ENCODE results near the gene PTCD3. TPM values are rescaled to one million over a fixed set of nuclear protein-coding genes. Genes with fewer than 3 reads are reported as not detected.

The PTCD3 gene
- polyA plus RNA-seq, 2 donors, result 20.1 to 21.7 TPM

- Histone ChIP-seq H3K4me3 (ENCODE audit: low read depth in 1 of 2, low read length in 2 of 2) (no peak overlapping the region), H3K27me3 (ENCODE audit: control insufficient read depth in 1 of 2, insufficient read depth in 2 of 2, low read length in 2 of 2) (no peaks in the 10 kb centered on the region), H3K4me1 (ENCODE audit: control insufficient read depth in 2 of 2, insufficient read depth in 2 of 2, low read length in 1 of 2) (no peaks in the 10 kb centered on the region), H3K36me3 (ENCODE audit: control insufficient read depth in 2 of 2, insufficient read depth in 2 of 2, low read length in 1 of 2) (peaks cover 4 to 13% of the 10 kb centered on the region in 2 donors), H3K27ac (ENCODE audit: low read depth in 2 of 2, low read length in 1 of 2) (no peak overlapping the region), H3K9me3 (ENCODE audit: control insufficient read depth in 2 of 2, insufficient read depth in 1 of 2, low read depth in 1 of 2, low read length in 1 of 2) (no peaks in the 10 kb centered on the region)
- 91 to 94% methylated on average over 6 of the region's 6 CpGs for WGBS, 2 donors
Observed at GRCh38 chr2:86160156-86160952, 54.3 kb downstream of the PTCD3 start.

DNA sequence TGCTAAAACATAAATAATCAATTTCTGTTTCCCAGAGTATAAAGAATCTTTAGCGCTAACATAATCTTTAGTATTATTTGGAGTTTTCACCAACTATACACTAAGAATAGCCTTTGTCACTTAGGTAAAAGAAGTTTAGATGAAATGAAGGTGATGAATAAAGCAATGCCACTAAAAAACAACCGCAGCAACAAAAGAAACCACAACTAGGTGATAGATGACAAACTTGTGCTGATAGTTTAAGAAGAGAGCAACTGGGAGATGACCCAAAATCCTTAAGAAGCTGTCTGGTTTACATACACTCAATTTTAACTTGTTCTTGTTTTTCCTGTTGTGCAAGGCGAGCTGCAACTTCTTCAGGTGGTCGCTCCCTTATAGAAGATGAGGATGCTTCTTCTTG, 64.4 kb downstream of the PTCD3 start:
- Histone ChIP-seq H3K27ac (ENCODE audit: low read depth in 2 of 2, low read length in 1 of 2) (no peak overlapping the region), H3K9me3 (ENCODE audit: control insufficient read depth in 2 of 2, insufficient read depth in 1 of 2, low read depth in 1 of 2, low read length in 1 of 2) (no peaks in the 10 kb centered on the region), H3K36me3 (ENCODE audit: control insufficient read depth in 2 of 2, insufficient read depth in 2 of 2, low read length in 1 of 2) (peaks cover 0 to 6% of the 10 kb centered on the region in 2 donors), H3K27me3 (ENCODE audit: control insufficient read depth in 1 of 2, insufficient read depth in 2 of 2, low read length in 2 of 2) (no peaks in the 10 kb centered on the region), H3K4me3 (ENCODE audit: low read depth in 1 of 2, low read length in 2 of 2) (no peak overlapping the region), H3K4me1 (ENCODE audit: control insufficient read depth in 2 of 2, insufficient read depth in 2 of 2, low read length in 1 of 2) (no peaks in the 10 kb centered on the region)
- 87 to 89% methylated on average over 4 of the region's 4 CpGs for WGBS, 2 donors

DNA sequence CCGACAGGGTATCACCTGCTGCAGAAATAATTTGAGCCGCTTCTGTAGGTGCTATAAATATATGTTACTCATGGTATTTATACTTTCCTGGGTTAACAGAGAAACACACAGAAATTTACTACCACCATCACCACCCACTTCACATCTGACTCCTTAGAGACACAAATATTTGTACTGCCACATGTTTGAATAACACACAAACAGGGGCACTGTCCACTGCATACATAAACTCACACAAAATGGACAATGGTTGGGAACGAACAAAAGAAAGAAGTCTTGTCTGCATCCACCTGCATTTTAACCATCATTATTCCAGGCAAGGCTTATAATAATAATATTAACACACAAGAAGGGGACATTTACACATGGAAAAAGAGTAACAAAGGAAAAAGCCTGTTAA, 65.3 kb downstream of the PTCD3 start:
- Histone ChIP-seq H3K9me3 (ENCODE audit: control insufficient read depth in 2 of 2, insufficient read depth in 1 of 2, low read depth in 1 of 2, low read length in 1 of 2) (no peaks in the 10 kb centered on the region), H3K27me3 (ENCODE audit: control insufficient read depth in 1 of 2, insufficient read depth in 2 of 2, low read length in 2 of 2) (no peaks in the 10 kb centered on the region), H3K4me1 (ENCODE audit: control insufficient read depth in 2 of 2, insufficient read depth in 2 of 2, low read length in 1 of 2) (no peaks in the 10 kb centered on the region), H3K36me3 (ENCODE audit: control insufficient read depth in 2 of 2, insufficient read depth in 2 of 2, low read length in 1 of 2) (peaks cover 1 to 5% of the 10 kb centered on the region in 2 donors), H3K4me3 (ENCODE audit: low read depth in 1 of 2, low read length in 2 of 2) (no peak overlapping the region), H3K27ac (ENCODE audit: low read depth in 2 of 2, low read length in 1 of 2) (no peak overlapping the region)
- 83 to 86% methylated on average over 3 of the region's 3 CpGs for WGBS, 2 donors

DNA sequence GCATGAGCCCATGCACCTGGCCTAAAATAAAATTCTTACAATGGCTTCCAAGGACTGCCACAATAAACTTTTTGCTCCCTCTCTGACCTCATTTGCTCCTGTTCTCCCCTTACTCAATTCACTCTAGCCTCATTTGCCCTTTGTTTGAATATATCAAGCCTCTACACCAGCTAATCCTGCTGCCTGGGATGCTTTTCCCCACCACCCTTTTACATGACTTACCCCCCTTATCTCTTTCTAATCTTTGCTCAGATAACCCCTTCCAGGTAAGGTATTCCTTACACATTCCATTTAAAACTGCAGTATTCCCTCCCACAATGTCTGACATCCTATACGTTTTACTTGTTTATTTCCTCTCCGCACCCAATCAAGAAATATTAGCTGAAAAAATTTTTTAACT, 66.6 kb downstream of the PTCD3 start:
- Histone ChIP-seq H3K27me3 (ENCODE audit: control insufficient read depth in 1 of 2, insufficient read depth in 2 of 2, low read length in 2 of 2) (no peaks in the 10 kb centered on the region), H3K4me1 (ENCODE audit: control insufficient read depth in 2 of 2, insufficient read depth in 2 of 2, low read length in 1 of 2) (no peaks in the 10 kb centered on the region), H3K4me3 (ENCODE audit: low read depth in 1 of 2, low read length in 2 of 2) (no peak overlapping the region), H3K36me3 (ENCODE audit: control insufficient read depth in 2 of 2, insufficient read depth in 2 of 2, low read length in 1 of 2) (peaks cover 3% of the 10 kb centered on the region in 2 donors), H3K27ac (ENCODE audit: low read depth in 2 of 2, low read length in 1 of 2) (no peak overlapping the region), H3K9me3 (ENCODE audit: control insufficient read depth in 2 of 2, insufficient read depth in 1 of 2, low read depth in 1 of 2, low read length in 1 of 2) (no peaks in the 10 kb centered on the region)
- 87 to 93% methylated on average over 2 of the region's 2 CpGs for WGBS, 2 donors

- Histone ChIP-seq H3K4me3 (ENCODE audit: low read depth in 1 of 2, low read length in 2 of 2) (no peak overlapping the region), H3K27ac (ENCODE audit: low read depth in 2 of 2, low read length in 1 of 2) (no peak overlapping the region), H3K27me3 (ENCODE audit: control insufficient read depth in 1 of 2, insufficient read depth in 2 of 2, low read length in 2 of 2) (no peaks in the 10 kb centered on the region), H3K36me3 (ENCODE audit: control insufficient read depth in 2 of 2, insufficient read depth in 2 of 2, low read length in 1 of 2) (peaks cover 0 to 7% of the 10 kb centered on the region in 2 donors), H3K4me1 (ENCODE audit: control insufficient read depth in 2 of 2, insufficient read depth in 2 of 2, low read length in 1 of 2) (no peaks in the 10 kb centered on the region), H3K9me3 (ENCODE audit: control insufficient read depth in 2 of 2, insufficient read depth in 1 of 2, low read depth in 1 of 2, low read length in 1 of 2) (no peaks in the 10 kb centered on the region)
- 74 to 76% methylated on average over 2 of the region's 2 CpGs for WGBS, 2 donors
Observed at GRCh38 chr2:86174445-86174844, 68.4 kb downstream of the PTCD3 start.

DNA sequence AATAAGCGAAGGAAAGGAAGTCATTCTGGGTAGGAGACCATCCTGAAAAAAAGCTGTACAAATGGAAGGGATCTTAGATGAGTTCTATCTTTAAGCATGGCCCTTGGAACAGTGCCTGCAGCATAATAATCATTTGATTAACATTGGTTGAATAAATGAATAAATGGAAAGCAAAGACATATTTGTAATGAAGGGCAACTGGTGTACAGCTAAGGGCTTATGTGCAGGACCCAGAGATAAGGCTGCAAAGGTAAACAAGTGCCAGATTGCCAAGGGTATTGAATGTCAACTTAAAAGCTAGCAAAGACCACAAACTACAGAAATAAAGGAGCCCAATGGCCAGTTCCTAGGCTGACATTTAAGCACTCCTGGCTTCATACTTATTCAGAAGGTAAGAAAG, 69.8 kb downstream of the PTCD3 start:
- no peak overlapping the region for H3K4me3 ChIP-seq (ENCODE audit: low read depth in 1 of 2, low read length in 2 of 2)
- WGBS, 2 donors, result 95 to 100% methylated on average over 1 of the region's 1 CpG
- H3K27ac ChIP-seq (ENCODE audit: low read depth in 2 of 2, low read length in 1 of 2), result no peak overlapping the region
- no peaks in the 10 kb centered on the region for H3K27me3 ChIP-seq (ENCODE audit: control insufficient read depth in 1 of 2, insufficient read depth in 2 of 2, low read length in 2 of 2)
- no peaks in the 10 kb centered on the region for H3K9me3 ChIP-seq (ENCODE audit: control insufficient read depth in 2 of 2, insufficient read depth in 1 of 2, low read depth in 1 of 2, low read length in 1 of 2)
- H3K4me1 ChIP-seq (ENCODE audit: control insufficient read depth in 2 of 2, insufficient read depth in 2 of 2, low read length in 1 of 2), result no peaks in the 10 kb centered on the region
- peaks cover 0 to 7% of the 10 kb centered on the region in 2 donors for H3K36me3 ChIP-seq (ENCODE audit: control insufficient read depth in 2 of 2, insufficient read depth in 2 of 2, low read length in 1 of 2)

DNA sequence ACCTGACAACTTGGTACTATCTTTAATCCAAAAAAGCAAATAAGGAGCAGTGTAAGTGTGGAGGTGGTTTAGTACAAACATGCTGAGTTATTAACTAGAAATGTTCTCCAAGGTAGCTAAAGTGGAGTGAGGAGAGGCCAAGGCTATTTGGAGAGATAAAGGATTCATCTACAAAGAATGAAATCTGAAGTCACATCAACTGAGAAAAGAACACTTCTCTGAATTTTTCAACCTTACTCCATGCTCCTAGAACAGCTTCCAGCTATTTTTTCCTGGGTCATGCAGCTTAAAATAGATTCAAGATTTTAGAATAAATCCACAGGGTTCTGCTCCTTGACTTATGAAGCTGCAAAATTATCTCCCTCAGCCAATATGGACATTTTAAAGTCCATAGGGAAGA, 70.6 kb downstream of the PTCD3 start:
- no peak overlapping the region for H3K27ac ChIP-seq (ENCODE audit: low read depth in 2 of 2, low read length in 1 of 2)
- H3K27me3 ChIP-seq (ENCODE audit: control insufficient read depth in 1 of 2, insufficient read depth in 2 of 2, low read length in 2 of 2), result no peaks in the 10 kb centered on the region
- H3K4me3 ChIP-seq (ENCODE audit: low read depth in 1 of 2, low read length in 2 of 2), result no peak overlapping the region
- H3K9me3 ChIP-seq (ENCODE audit: control insufficient read depth in 2 of 2, insufficient read depth in 1 of 2, low read depth in 1 of 2, low read length in 1 of 2), result no peaks in the 10 kb centered on the region
- H3K4me1 ChIP-seq (ENCODE audit: control insufficient read depth in 2 of 2, insufficient read depth in 2 of 2, low read length in 1 of 2), result no peaks in the 10 kb centered on the region
- peaks cover 0 to 7% of the 10 kb centered on the region in 2 donors for H3K36me3 ChIP-seq (ENCODE audit: control insufficient read depth in 2 of 2, insufficient read depth in 2 of 2, low read length in 1 of 2)

GRCh38 chr2:86185517-86186212, 79.6 kb downstream of the PTCD3 start:
- Histone ChIP-seq H3K27ac (ENCODE audit: low read depth in 2 of 2, low read length in 1 of 2) (no peak overlapping the region), H3K4me1 (ENCODE audit: control insufficient read depth in 2 of 2, insufficient read depth in 2 of 2, low read length in 1 of 2) (peaks cover 0 to 3% of the 10 kb centered on the region in 2 donors)
- WGBS, 2 donors, result 37 to 46% methylated on average over 1 of the region's 1 CpG

GRCh38 chr2:86186431-86186830, 80.4 kb downstream of the PTCD3 start:
- H3K4me1 ChIP-seq (ENCODE audit: control insufficient read depth in 2 of 2, insufficient read depth in 2 of 2, low read length in 1 of 2), result peaks cover 0 to 3% of the 10 kb centered on the region in 2 donors

More at GRCh38 chr2:86185517-86186212, 79.6 kb downstream of the PTCD3 start:
- Histone ChIP-seq H3K4me3 (ENCODE audit: low read depth in 1 of 2, low read length in 2 of 2) (no peak overlapping the region), H3K27me3 (ENCODE audit: control insufficient read depth in 1 of 2, insufficient read depth in 2 of 2, low read length in 2 of 2) (no peaks in the 10 kb centered on the region), H3K9me3 (ENCODE audit: control insufficient read depth in 2 of 2, insufficient read depth in 1 of 2, low read depth in 1 of 2, low read length in 1 of 2) (no peaks in the 10 kb centered on the region), H3K36me3 (ENCODE audit: control insufficient read depth in 2 of 2, insufficient read depth in 2 of 2, low read length in 1 of 2) (peaks cover 0 to 2% of the 10 kb centered on the region in 2 donors)

More at GRCh38 chr2:86186431-86186830, 80.4 kb downstream of the PTCD3 start:
- peaks cover 0 to 2% of the 10 kb centered on the region in 2 donors for H3K36me3 ChIP-seq (ENCODE audit: control insufficient read depth in 2 of 2, insufficient read depth in 2 of 2, low read length in 1 of 2)
- H3K27ac ChIP-seq (ENCODE audit: low read depth in 2 of 2, low read length in 1 of 2), result no peak overlapping the region
- H3K27me3 ChIP-seq (ENCODE audit: control insufficient read depth in 1 of 2, insufficient read depth in 2 of 2, low read length in 2 of 2), result no peaks in the 10 kb centered on the region
- no peaks in the 10 kb centered on the region for H3K9me3 ChIP-seq (ENCODE audit: control insufficient read depth in 2 of 2, insufficient read depth in 1 of 2, low read depth in 1 of 2, low read length in 1 of 2)
- H3K4me3 ChIP-seq (ENCODE audit: low read depth in 1 of 2, low read length in 2 of 2), result no peak overlapping the region
